IMR-90 (cell line): ENCODE measurements around the gene RELL2. TPM values are rescaled to one million over a fixed set of nuclear protein-coding genes. Genes with fewer than 3 reads are reported as not detected.

ENCODE experiments used
- ATAC-seq: fragments of 200-7000 bp; cut with Tn5 transposase; 2 replicates; pipeline ENCODE4 v1.9.1; 2020; ENCODE audit warnings: low read depth, mild to moderate bottlenecking, moderate library complexity
- BruUV-seq: library from RNA; stranded (reverse); fragments of 400-500 nt; replicated peaks from 2 replicates; lab custom pipeline; 2021; lab: Mats Ljungman, UMichigan
- CTCF ChIA-PET: fragments of 300-600 bp; formaldehyde crosslinking; extraction: SDS; loops from one replicate; lab custom pipeline; 2021; ENCODE audit warnings: antibody characterized with exemption; lab: Yijun Ruan, JAX
- POLR2A ChIA-PET: fragments of 300-600 bp; sonication (Branson Sonifier 250); formaldehyde crosslinking; loops from one replicate; lab custom pipeline; 2022; ENCODE audit warnings: antibody characterized with exemption; ENCODE audit not compliant: unreplicated experiment; lab: Charles Lee
- DNase-seq: peaks from one replicate; pipeline ENCODE4 v3.0.0; 2013
- H2AFZ ChIP-seq: replicated peaks from 2 replicates; pipeline ENCODE3; 2013; ENCODE audit warnings: low read length, mild to moderate bottlenecking; ENCODE audit not compliant: poor library complexity
- H2AK5ac ChIP-seq: 2 replicates; pipeline ENCODE4 v1.6.1; 2013; ENCODE audit warnings: low read depth, low read length, inconsistent platforms
- H2AK9ac ChIP-seq: replicated peaks from 2 replicates; pipeline ENCODE3; 2013; ENCODE audit warnings: mild to moderate bottlenecking, low read depth, low read length, moderate library complexity; ENCODE audit not compliant: poor library complexity
- H2BK120ac ChIP-seq: 2 replicates; pipeline ENCODE4 v1.6.1; 2013; ENCODE audit warnings: low read depth, low read length, inconsistent platforms
- H2BK15ac ChIP-seq: 3 replicates; pipeline ENCODE4 v1.6.1; 2013; ENCODE audit warnings: low read depth, low read length, inconsistent platforms
- H2BK20ac ChIP-seq: 2 replicates; pipeline ENCODE4 v1.6.1; 2013; ENCODE audit warnings: low read depth, mild to moderate bottlenecking, inconsistent platforms, low read length, moderate library complexity
- H2BK5ac ChIP-seq: 2 replicates; pipeline ENCODE4 v1.6.1; 2013; ENCODE audit warnings: mild to moderate bottlenecking, low read depth, low read length, inconsistent platforms; ENCODE audit not compliant: poor library complexity, severe bottlenecking
- H3K14ac ChIP-seq: replicated peaks from 2 replicates; pipeline ENCODE4 v1.6.1; 2013; ENCODE audit warnings: low read depth, low read length, inconsistent platforms
- H3K18ac ChIP-seq: 2 replicates; pipeline ENCODE4 v1.6.1; 2013; ENCODE audit warnings: low read depth, low read length, control low read depth
- H3K23ac ChIP-seq: 2 replicates; pipeline ENCODE4 v1.6.1; 2013; ENCODE audit warnings: low read depth, low read length, inconsistent platforms
- H3K27ac ChIP-seq: 2 replicates; pipeline ENCODE4 v1.5.1; 2013; ENCODE audit warnings: mild to moderate bottlenecking, control low read depth, low read length; ENCODE audit not compliant: insufficient read depth
- H3K27me3 ChIP-seq: 2 replicates; pipeline ENCODE4 v1.6.1; 2013; ENCODE audit warnings: low read length; ENCODE audit not compliant: control insufficient read depth, insufficient read depth
- H3K36me3 ChIP-seq: 2 replicates; pipeline ENCODE4 v1.6.1; 2013; ENCODE audit warnings: low read length, mixed read lengths; ENCODE audit not compliant: control insufficient read depth, insufficient read depth
- H3K4ac ChIP-seq: 2 replicates; pipeline ENCODE4 v1.6.1; 2013; ENCODE audit warnings: low read depth, low read length, inconsistent platforms
- H3K4me1 ChIP-seq: 2 replicates; pipeline ENCODE4 v1.6.1; 2013; ENCODE audit warnings: low read length, mixed read lengths; ENCODE audit not compliant: control insufficient read depth, insufficient read depth
- H3K4me2 ChIP-seq: 2 replicates; pipeline ENCODE4 v1.6.1; 2013; ENCODE audit warnings: low read depth, mild to moderate bottlenecking, control low read depth, low read length, moderate library complexity
- H3K4me3 ChIP-seq: 2 replicates; pipeline ENCODE4 v1.5.1; 2013; ENCODE audit warnings: low read depth, mild to moderate bottlenecking, control low read depth, low read length, moderate library complexity; ENCODE audit not compliant: insufficient read depth
- H3K56ac ChIP-seq: 2 replicates; pipeline ENCODE4 v1.6.1; 2013; ENCODE audit warnings: low read length, inconsistent platforms; ENCODE audit not compliant: insufficient read depth; ENCODE audit errors: extremely low read depth
- H3K79me1 ChIP-seq, 2 experiments: 2 replicates each; pipeline ENCODE4 v1.6.1; 2013; ENCODE audit warnings: low read length in 2 of 2, inconsistent platforms in 1 of 2, low read depth in 1 of 2
- H3K9ac ChIP-seq: 2 replicates; pipeline ENCODE4 v1.6.1; 2013; ENCODE audit warnings: low read depth, low read length, control low read depth
- H3K9me1 ChIP-seq: 2 replicates; pipeline ENCODE4 v1.6.1; 2013; ENCODE audit warnings: low read length, inconsistent platforms; ENCODE audit not compliant: insufficient read depth
- H3K9me3 ChIP-seq: 2 replicates; pipeline ENCODE4 v1.6.1; 2013; ENCODE audit warnings: low read length; ENCODE audit not compliant: control insufficient read depth, insufficient read depth
- H4K20me1 ChIP-seq: 2 replicates; pipeline ENCODE4 v1.6.1; 2013; ENCODE audit warnings: low read length, inconsistent platforms; ENCODE audit not compliant: insufficient read depth
- H4K5ac ChIP-seq: 2 replicates; pipeline ENCODE4 v1.6.1; 2013; ENCODE audit warnings: mild to moderate bottlenecking, low read depth, low read length, control low read depth
- H4K8ac ChIP-seq, 2 experiments: 2 replicates each; pipeline ENCODE4 v1.6.1; 2013; ENCODE audit warnings: low read depth in 2 of 2, low read length in 2 of 2, control low read depth in 1 of 2, inconsistent platforms in 1 of 2
- H4K91ac ChIP-seq: 2 replicates; pipeline ENCODE4 v1.6.1; 2013; ENCODE audit warnings: low read depth, low read length, inconsistent platforms; ENCODE audit not compliant: insufficient read depth
- BHLHE40 ChIP-seq: fragments of 150-350 bp; IDR thresholded peaks from 2 replicates; pipeline ENCODE4 v1.6.1; 2016; ENCODE audit warnings: mild to moderate bottlenecking, low read depth, low read length
- CHD1 ChIP-seq: IDR thresholded peaks from 2 replicates; pipeline ENCODE4 v1.6.1; 2012; ENCODE audit warnings: low read depth, low read length, improper control_type of control experiment
- FOS ChIP-seq: fragments of 150-350 bp; IDR thresholded peaks from 2 replicates; pipeline ENCODE4 v1.6.1; 2016; ENCODE audit warnings: low read depth, low read length
- MAFK ChIP-seq: IDR thresholded peaks from 2 replicates; pipeline ENCODE4 v1.6.1; 2012; ENCODE audit warnings: low read depth, low read length, improper control_type of control experiment
- NFE2L2 ChIP-seq: fragments of 150-350 bp; IDR thresholded peaks from 2 replicates; pipeline ENCODE4 v1.6.1; 2016; ENCODE audit warnings: low read depth, mild to moderate bottlenecking, low read length
- RAD21 ChIP-seq: IDR thresholded peaks from 2 replicates; pipeline ENCODE4 v1.6.1; 2012; ENCODE audit warnings: low read length, improper control_type of control experiment
- dilution Hi-C: fragments of 300-500 bp; cut with HindIII; formaldehyde crosslinking; loops from one replicate; pipeline ENCODE4 v1.14.3; 2018; ENCODE audit warnings: low sequenced_read_pairs; ENCODE audit not compliant: unreplicated experiment
- in situ Hi-C: fragments of 300-500 bp; cut with MboI; formaldehyde crosslinking; loops from 3 replicates; pipeline ENCODE4 v1.14.3; 2019; ENCODE audit warnings: low sequenced_read_pairs, inconsistent platforms, mixed read lengths
- intact Hi-C: fragments of 100-400 bp; cut with micrococcal nuclease; formaldehyde crosslinking; loops from 2 replicates; pipeline ENCODE4 v1.10.0; 2022
- polyA plus RNA-seq, 3 experiments: library from polyadenylated mRNA; depleted of rRNA; stranded (reverse); fragments of >200 nt; gene quantifications; 2 replicates each; pipeline ENCODE4 v1.2.3, GENCODE V29; 2012; ENCODE audit warnings: low replicate concordance in 1 of 3
- total RNA-seq: library from RNA; depleted of rRNA; stranded (reverse); fragments of >200 nt; gene quantifications from 2 replicates; pipeline ENCODE4 v1.2.3, GENCODE V29; 2012
- TF ChIP-seq, protein P1 (sequence below): conservative IDR thresholded peaks from 2 replicates; pipeline ENCODE4 v1.5.1; 2012; ENCODE audit warnings: mild to moderate bottlenecking, low read depth, low read length, improper control_type of control experiment
- TF ChIP-seq, protein P2 (sequence below): fragments of 150-350 bp; IDR thresholded peaks from 2 replicates; pipeline ENCODE4 v1.6.1; 2017; ENCODE audit warnings: mild to moderate bottlenecking, antibody characterized with exemption, low read length, low read depth
- TF ChIP-seq, protein P3 (sequence below): fragments of 150-350 bp; IDR thresholded peaks from 2 replicates; pipeline ENCODE4 v1.6.1; 2016; ENCODE audit warnings: low read depth, mild to moderate bottlenecking, low read length, moderate library complexity, borderline replicate concordance

RELL2 gene
- total and polyA plus RNA-seq, 2 of the 4 experiments (the other 2 are of a cell fraction) = 2.2 to 7.6 TPM

DNA sequence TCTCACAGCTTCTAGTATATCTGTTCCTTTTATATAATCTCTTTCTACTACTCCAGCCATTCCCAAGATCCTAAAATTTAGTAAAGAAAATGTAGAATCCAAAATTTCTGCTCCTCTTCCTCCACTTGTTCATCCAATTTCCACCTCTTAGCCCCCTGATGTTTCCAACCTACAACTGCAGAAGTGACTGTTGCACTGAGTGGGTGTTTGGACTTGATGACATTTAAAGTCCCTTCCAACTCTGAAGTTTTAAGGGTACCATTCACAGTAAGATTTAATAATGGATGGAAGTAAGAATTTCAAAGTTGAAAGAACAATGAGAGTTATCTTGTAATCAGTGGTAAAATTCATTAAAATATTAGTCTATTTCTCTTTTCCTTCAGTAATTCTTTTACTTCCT is 23.5 kb upstream of the RELL2 start:
- in situ Hi-C loops = no loop called here
- peaks cover 17 to 50% of the 10 kb centered on the region in 2 experiments for H3K79me1 ChIP-seq
- DNase-seq = no peak
- H3K4me3 ChIP-seq = no peak overlapping the region
- no peak overlapping the region for H4K8ac ChIP-seq
- ChIA-PET CTCF (interaction anchor here (1.2 kb wide), 1 partner anchor 22 kb away, joined by 6 read pairs; no protein-coding TSS in a partner anchor), POLR2A (no interaction called here)
- H3K36me3 ChIP-seq = no peaks in the 10 kb centered on the region
- no peak overlapping the region for H2AFZ ChIP-seq
- no peak overlapping the region for H3K27ac ChIP-seq
- H3K9me3 ChIP-seq = no peaks in the 10 kb centered on the region
- no TSS peak for BruUV-seq
- H2AK9ac ChIP-seq = no peak overlapping the region
- H4K91ac ChIP-seq = no peak overlapping the region
- no peak overlapping the region for H2BK5ac ChIP-seq
- H3K18ac ChIP-seq = no peak overlapping the region
- no peak overlapping the region for H2BK120ac ChIP-seq
- no peak for ATAC-seq
- no peak overlapping the region for H3K4me2 ChIP-seq
- dilution Hi-C loops = no loop called here
- no peak overlapping the region for H3K23ac ChIP-seq
- no peak overlapping the region for H3K4ac ChIP-seq
- no peaks in the 10 kb centered on the region for H3K27me3 ChIP-seq
- no peak overlapping the region for H3K9ac ChIP-seq
- TF ChIP-seq CHD1 (no peak), FOS (no peak), NFE2L2 (no peak), MAFK (no peak), BHLHE40 (no peak), RAD21 (no peak)
- TF ChIP-seq, protein P1, sequence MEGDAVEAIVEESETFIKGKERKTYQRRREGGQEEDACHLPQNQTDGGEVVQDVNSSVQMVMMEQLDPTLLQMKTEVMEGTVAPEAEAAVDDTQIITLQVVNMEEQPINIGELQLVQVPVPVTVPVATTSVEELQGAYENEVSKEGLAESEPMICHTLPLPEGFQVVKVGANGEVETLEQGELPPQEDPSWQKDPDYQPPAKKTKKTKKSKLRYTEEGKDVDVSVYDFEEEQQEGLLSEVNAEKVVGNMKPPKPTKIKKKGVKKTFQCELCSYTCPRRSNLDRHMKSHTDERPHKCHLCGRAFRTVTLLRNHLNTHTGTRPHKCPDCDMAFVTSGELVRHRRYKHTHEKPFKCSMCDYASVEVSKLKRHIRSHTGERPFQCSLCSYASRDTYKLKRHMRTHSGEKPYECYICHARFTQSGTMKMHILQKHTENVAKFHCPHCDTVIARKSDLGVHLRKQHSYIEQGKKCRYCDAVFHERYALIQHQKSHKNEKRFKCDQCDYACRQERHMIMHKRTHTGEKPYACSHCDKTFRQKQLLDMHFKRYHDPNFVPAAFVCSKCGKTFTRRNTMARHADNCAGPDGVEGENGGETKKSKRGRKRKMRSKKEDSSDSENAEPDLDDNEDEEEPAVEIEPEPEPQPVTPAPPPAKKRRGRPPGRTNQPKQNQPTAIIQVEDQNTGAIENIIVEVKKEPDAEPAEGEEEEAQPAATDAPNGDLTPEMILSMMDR = no peak
- TF ChIP-seq, protein P2, sequence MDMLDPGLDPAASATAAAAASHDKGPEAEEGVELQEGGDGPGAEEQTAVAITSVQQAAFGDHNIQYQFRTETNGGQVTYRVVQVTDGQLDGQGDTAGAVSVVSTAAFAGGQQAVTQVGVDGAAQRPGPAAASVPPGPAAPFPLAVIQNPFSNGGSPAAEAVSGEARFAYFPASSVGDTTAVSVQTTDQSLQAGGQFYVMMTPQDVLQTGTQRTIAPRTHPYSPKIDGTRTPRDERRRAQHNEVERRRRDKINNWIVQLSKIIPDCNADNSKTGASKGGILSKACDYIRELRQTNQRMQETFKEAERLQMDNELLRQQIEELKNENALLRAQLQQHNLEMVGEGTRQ = no peak
- TF ChIP-seq, protein P3, sequence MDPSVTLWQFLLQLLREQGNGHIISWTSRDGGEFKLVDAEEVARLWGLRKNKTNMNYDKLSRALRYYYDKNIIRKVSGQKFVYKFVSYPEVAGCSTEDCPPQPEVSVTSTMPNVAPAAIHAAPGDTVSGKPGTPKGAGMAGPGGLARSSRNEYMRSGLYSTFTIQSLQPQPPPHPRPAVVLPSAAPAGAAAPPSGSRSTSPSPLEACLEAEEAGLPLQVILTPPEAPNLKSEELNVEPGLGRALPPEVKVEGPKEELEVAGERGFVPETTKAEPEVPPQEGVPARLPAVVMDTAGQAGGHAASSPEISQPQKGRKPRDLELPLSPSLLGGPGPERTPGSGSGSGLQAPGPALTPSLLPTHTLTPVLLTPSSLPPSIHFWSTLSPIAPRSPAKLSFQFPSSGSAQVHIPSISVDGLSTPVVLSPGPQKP = no peak
- H3K56ac ChIP-seq = no peak overlapping the region
- H4K5ac ChIP-seq = no peak overlapping the region
- H3K4me1 ChIP-seq = no peaks in the 10 kb centered on the region
- H3K14ac ChIP-seq = 0 out of 2 replicates have a peak overlapping the region, but pooled peaks have one; percentile 24
- H2AK5ac ChIP-seq = no peak overlapping the region
- 0 out of 2 replicates have a peak, but pooled peaks cover 3% of the 10 kb centered on the region for H4K20me1 ChIP-seq
- intact Hi-C loops = no loop called here
- no peak overlapping the region for H2BK20ac ChIP-seq
- H3K9me1 ChIP-seq = no peaks in the 10 kb centered on the region; the same call in 1 of the 2 replicates
- no peak overlapping the region for H2BK15ac ChIP-seq
